ENCODE results near the gene EXOC6B. TPM values are rescaled to one million over a fixed set of nuclear protein-coding genes. Genes with fewer than 3 reads are reported as not detected.

The EXOC6B gene
- total RNA-seq, 1 donor from 2014 or later, result 139 TPM

DNA sequence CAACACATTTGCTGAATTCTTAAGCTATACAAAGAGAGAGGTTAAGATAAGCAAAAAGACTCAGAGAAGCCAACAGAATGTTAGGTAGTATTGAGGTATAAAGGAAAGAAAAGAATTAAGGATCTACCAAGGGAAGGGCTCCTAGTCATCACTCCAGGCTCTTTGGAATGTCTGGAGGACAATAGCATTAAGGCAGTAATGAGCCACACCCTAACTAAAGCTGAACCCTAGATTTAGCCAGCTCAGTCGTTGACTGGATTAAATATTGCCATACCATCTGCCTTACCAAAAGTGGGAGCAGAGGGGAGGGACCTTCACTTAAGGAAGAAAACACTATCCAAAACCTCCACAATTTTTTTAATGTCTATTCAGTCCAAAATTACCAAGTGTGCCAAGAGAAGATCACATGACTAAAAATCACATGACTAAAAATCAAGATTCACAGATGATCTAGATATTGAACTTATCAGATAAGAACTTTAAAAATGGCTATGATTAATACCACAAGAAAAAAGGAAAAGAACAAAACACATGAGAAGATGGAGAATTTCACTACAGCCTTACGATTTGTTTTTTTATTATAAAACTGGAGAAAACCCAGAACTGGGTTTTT lies 59.7 kb downstream of the EXOC6B start:
- Histone ChIP-seq H3K9me3 (replicated peaks) (peaks cover 20% of the 10 kb centered on the region), H3K36me3 (peaks cover 19% of the 10 kb centered on the region), H3K4me1 (peaks cover 9% of the 10 kb centered on the region), H3K4me3 (no peak overlapping the region), H3K27me3 (ENCODE audit: low read depth) (no peaks in the 10 kb centered on the region), H3K27ac (replicated peaks) (no peak overlapping the region)
- TF ChIP-seq, protein P1, sequence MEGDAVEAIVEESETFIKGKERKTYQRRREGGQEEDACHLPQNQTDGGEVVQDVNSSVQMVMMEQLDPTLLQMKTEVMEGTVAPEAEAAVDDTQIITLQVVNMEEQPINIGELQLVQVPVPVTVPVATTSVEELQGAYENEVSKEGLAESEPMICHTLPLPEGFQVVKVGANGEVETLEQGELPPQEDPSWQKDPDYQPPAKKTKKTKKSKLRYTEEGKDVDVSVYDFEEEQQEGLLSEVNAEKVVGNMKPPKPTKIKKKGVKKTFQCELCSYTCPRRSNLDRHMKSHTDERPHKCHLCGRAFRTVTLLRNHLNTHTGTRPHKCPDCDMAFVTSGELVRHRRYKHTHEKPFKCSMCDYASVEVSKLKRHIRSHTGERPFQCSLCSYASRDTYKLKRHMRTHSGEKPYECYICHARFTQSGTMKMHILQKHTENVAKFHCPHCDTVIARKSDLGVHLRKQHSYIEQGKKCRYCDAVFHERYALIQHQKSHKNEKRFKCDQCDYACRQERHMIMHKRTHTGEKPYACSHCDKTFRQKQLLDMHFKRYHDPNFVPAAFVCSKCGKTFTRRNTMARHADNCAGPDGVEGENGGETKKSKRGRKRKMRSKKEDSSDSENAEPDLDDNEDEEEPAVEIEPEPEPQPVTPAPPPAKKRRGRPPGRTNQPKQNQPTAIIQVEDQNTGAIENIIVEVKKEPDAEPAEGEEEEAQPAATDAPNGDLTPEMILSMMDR (IDR thresholded peaks at IDR 0.05; ENCODE audit: borderline replicate concordance), result no peak
- intact Hi-C loops (cut with micrococcal nuclease), result no loop called here
- no peak for DNase-seq

DNA sequence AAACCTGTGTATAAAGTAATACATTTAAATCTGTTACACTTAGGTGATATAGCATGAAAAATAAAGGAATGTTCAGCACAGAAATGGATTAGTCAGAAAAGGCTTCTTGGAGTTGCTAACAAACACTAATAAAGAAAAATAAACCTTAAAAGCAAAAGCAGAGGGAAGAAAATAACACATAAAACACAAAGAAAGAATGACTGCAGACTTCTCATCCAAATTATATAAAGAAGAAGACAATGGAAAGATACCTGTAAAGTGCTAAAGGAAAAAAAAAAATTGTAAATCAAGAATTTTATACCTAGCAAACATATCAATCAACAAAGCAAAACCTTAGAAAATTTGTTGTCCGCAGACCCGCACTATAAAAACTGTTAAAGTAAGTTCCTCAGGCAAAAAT lies 63.6 kb downstream of the EXOC6B start:
- Histone ChIP-seq H3K27me3 (ENCODE audit: low read depth) (no peaks in the 10 kb centered on the region), H3K4me1 (peaks cover 33% of the 10 kb centered on the region), H3K36me3 (peaks cover 23% of the 10 kb centered on the region), H3K27ac (replicated peaks) (no peak overlapping the region), H3K4me3 (no peak overlapping the region), H3K9me3 (replicated peaks) (peaks cover 20% of the 10 kb centered on the region)
- intact Hi-C loops (cut with micrococcal nuclease), result no loop called here
- TF ChIP-seq, protein P1 (IDR thresholded peaks at IDR 0.05; ENCODE audit: borderline replicate concordance), result no peak
- DNase-seq, result no peak

DNA sequence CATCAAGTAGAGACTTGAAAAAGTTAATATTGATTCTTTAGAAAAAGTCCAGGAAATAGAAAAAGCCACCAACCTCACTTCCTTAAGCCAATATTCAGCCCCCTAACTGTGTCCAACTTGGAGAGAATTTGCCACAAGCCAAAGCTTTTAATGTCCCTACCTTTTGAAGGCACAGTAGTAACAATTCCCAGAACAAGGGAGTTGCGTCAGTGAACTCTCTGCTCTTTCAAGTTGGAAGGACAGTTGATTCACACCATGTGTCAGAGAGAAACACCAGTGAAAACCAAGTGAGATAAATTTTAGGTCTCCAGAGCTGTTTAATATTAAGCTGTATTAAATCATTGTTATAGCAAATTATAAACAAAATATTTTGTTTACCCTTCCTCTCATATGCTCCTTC lies 66.1 kb downstream of the EXOC6B start:
- peaks cover 52% of the 10 kb centered on the region for H3K4me1 ChIP-seq
- H3K4me3 ChIP-seq, result peak overlapping the region; percentile 23
- peaks cover 20% of the 10 kb centered on the region for H3K9me3 ChIP-seq (replicated peaks)
- H3K27ac ChIP-seq (replicated peaks), result peak overlapping the region; percentile 76
- DNase-seq, result no peak
- no peaks in the 10 kb centered on the region for H3K27me3 ChIP-seq (ENCODE audit: low read depth)
- intact Hi-C loops (cut with micrococcal nuclease), result no loop called here
- TF ChIP-seq, protein P1 (IDR thresholded peaks at IDR 0.05; ENCODE audit: borderline replicate concordance), result no peak
- H3K36me3 ChIP-seq, result peaks cover 23% of the 10 kb centered on the region

DNA sequence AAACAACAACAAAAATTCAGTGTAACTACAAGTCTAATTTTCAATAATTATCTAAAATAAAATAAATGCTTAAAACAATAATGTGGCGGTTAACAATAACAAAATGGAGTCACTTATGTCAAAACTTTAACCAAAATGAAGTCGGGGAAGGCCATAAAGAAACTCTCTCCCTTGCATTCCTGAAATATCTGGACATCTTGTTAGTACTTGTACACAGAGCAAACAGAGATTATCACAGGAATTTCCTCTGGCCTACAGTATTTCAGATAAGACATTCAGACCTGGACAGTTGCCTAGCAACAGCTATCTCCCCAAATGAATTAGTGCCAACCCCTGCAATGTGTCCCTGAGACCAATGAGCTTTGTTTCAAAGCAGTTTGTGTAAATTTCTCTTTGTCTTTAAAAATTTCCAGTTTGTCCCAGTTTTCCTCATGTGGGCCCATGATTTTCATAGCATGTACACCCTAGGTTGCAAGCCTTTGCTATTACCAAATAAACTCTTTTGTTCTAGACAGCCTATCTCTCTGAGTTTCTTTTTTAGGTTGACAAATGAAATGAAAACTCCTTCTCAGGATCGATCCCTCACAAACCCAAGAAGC lies 68.6 kb downstream of the EXOC6B start:
- Histone ChIP-seq H3K4me1 (peaks cover 65% of the 10 kb centered on the region), H3K27ac (replicated peaks) (peak overlapping the region; percentile 76), H3K4me3 (no peak overlapping the region), H3K27me3 (ENCODE audit: low read depth) (no peaks in the 10 kb centered on the region), H3K9me3 (replicated peaks) (peaks cover 8% of the 10 kb centered on the region), H3K36me3 (peaks cover 13% of the 10 kb centered on the region)
- no peak for DNase-seq
- intact Hi-C loops (cut with micrococcal nuclease), result no loop called here
- TF ChIP-seq, protein P1 (IDR thresholded peaks at IDR 0.05; ENCODE audit: borderline replicate concordance), result no peak

DNA sequence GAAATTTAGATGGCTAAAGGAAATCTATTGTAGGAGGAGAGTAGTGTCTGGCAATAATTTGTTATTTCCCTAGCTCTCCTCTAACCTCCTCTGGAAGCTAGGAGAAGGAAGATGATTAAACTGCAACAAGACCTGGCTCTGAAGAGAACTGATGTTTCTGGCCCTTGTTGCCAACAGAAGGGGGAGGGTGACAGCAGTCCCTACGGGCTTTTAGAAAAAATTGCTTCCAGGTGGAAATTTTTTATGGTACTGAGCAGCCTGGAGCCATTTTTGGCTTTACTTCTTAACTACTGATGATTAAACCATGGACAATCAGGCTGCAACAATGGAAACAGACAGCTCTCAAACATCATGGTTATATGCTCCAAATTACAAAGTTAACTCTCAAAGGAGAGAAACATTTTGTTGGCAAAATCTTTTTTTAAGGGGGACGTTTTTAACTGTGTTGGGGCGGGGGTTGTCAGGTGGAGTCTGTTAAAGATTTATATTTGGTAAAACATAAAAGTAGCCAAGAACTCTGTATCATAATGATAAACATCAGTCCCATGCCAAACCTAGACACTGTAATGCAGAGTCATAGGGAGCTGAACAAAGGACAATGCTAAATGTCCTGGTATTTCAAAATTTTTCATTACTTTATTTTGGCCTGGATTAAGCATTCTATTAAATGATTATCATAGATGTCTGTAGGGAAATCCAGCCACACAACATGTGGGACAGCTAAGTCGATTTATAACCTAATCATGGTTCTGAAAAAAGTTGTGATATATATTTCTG lies 70.0 kb downstream of the EXOC6B start:
- Histone ChIP-seq H3K4me1 (peaks cover 79% of the 10 kb centered on the region), H3K4me3 (no peak overlapping the region), H3K9me3 (replicated peaks) (no peaks in the 10 kb centered on the region), H3K27ac (replicated peaks) (peak overlapping the region; percentile 76), H3K36me3 (peaks cover 2% of the 10 kb centered on the region), H3K27me3 (ENCODE audit: low read depth) (no peaks in the 10 kb centered on the region)
- DNase-seq, result no peak
- intact Hi-C loops (cut with micrococcal nuclease), result no loop called here
- TF ChIP-seq, protein P1 (IDR thresholded peaks at IDR 0.05; ENCODE audit: borderline replicate concordance), result no peak

Data from left ventricle myocardium inferior (tissue), 1 donor.